GM18519 (cell line): ENCODE results near the gene HOXB9.

Experiments used
- ATAC-seq: cut with Tn5 transposase; IDR thresholded peaks from one replicate; pipeline ENCODE4 v1.9.1; 2021; ENCODE audit warnings: mild to moderate bottlenecking, moderate library complexity; ENCODE audit not compliant: unreplicated experiment, low FRiP score

Gene HOXB9

GRCh38 chr17:48612854-48613691 lies 13.1 kb downstream of the HOXB9 start:
- ATAC-seq: no peak

GRCh38 chr17:48612456-48612853 lies 13.7 kb downstream of the HOXB9 start:
- ATAC-seq: no peak

- no peak for ATAC-seq
These were observed 14.3 kb downstream of the HOXB9 start for GRCh38 chr17:48611681-48612455.

- ATAC-seq: no peak
These were observed 14.9 kb downstream of the HOXB9 start for GRCh38 chr17:48611213-48611612.

GRCh38 chr17:48610282-48611211 lies 15.6 kb downstream of the HOXB9 start, which contains the start of gene HOXB7:
Gene HOXB7, minus strand, starts transcription at chr17:48611017. Its CDS starts 99 bp downstream, at chr17:48610918.
- ATAC-seq: no peak

GRCh38 chr17:48609759-48610281 lies 16.3 kb downstream of the HOXB9 start:
- no peak for ATAC-seq

GRCh38 chr17:48609033-48609432 lies 17.1 kb downstream of the HOXB9 start:
- ATAC-seq: no peak

- ATAC-seq: no peak
These were observed 17.7 kb downstream of the HOXB9 start for GRCh38 chr17:48608494-48608834.

GRCh38 chr17:48606892-48607614 lies 19.1 kb downstream of the HOXB9 start:
- no peak for ATAC-seq

GRCh38 chr17:48605991-48606891 lies 19.9 kb downstream of the HOXB9 start:
- ATAC-seq: no peak

GRCh38 chr17:48605409-48605919 lies 20.7 kb downstream of the HOXB9 start:
- no peak for ATAC-seq

- no peak for ATAC-seq
These were observed 21.3 kb downstream of the HOXB9 start, which contains the start of gene HOXB6 for GRCh38 chr17:48604770-48605329. Gene HOXB6, minus strand, starts transcription at chr17:48604986. Its CDS starts 6,836 bp downstream, at chr17:48598150.

- ATAC-seq: no peak
These were observed 22.0 kb downstream of the HOXB9 start for GRCh38 chr17:48603959-48604769.

- no peak for ATAC-seq
These were observed 24.4 kb downstream of the HOXB9 start for GRCh38 chr17:48601539-48602425.

GRCh38 chr17:48601207-48601538 lies 25.0 kb downstream of the HOXB9 start:
- no peak for ATAC-seq
